Activated effector memory CD4-positive, alpha-beta T cell treated with Interleukin-2 at 50 U/mL for 16 hours (primary cell): ENCODE measurements around the gene ANKLE2.
A peak's percentile ranks its signal among the peaks of the same experiment; 100 is the strongest.
"Not testable (repeated sequence)": the region's sequence is repeated elsewhere in the genome, so short reads cannot be mapped to it uniquely, and the experiment has no call there.

Source experiments
- DNase-seq: peaks from one replicate; pipeline ENCODE4 v3.0.0-alpha.2; 2020

The ANKLE2 gene

GRCh38 chr12:132718644-132719043, 43.0 kb downstream of the ANKLE2 start:
- no peak for DNase-seq

GRCh38 chr12:132717531-132718387, 43.9 kb downstream of the ANKLE2 start:
- DNase-seq, result no peak

GRCh38 chr12:132717011-132717410, 44.6 kb downstream of the ANKLE2 start:
- DNase-seq, result no peak

GRCh38 chr12:132716356-132716755, 45.3 kb downstream of the ANKLE2 start:
- DNase-seq, result no peak

- no peak for DNase-seq
Observed at GRCh38 chr12:132715874-132716273, 45.8 kb downstream of the ANKLE2 start.

GRCh38 chr12:132713123-132713522, 48.5 kb downstream of the ANKLE2 start:
- no peak for DNase-seq

GRCh38 chr12:132711080-132711843, 50.4 kb downstream of the ANKLE2 start:
- DNase-seq, result peak; percentile 11

- peak; percentile 92 for DNase-seq
Observed at GRCh38 chr12:132710405-132711079, 51.1 kb downstream of the ANKLE2 start, which contains the start of gene PGAM5. PGAM5 (plus strand) TSS chr12:132710842; CDS start chr12:132710877, 35 bp downstream.

GRCh38 chr12:132710043-132710404, 51.6 kb downstream of the ANKLE2 start:
- peak; percentile 5 for DNase-seq

GRCh38 chr12:132708150-132708549, 53.5 kb downstream of the ANKLE2 start:
- DNase-seq, result no peak

GRCh38 chr12:132707241-132707640, 54.4 kb downstream of the ANKLE2 start:
- DNase-seq, result no peak

- no peak for DNase-seq
Observed at GRCh38 chr12:132703641-132704040, 58.0 kb downstream of the ANKLE2 start.

- DNase-seq, result no peak
Observed at GRCh38 chr12:132702640-132703039, 59.0 kb downstream of the ANKLE2 start.

- no peak for DNase-seq
Observed at GRCh38 chr12:132700212-132700822, 61.3 kb downstream of the ANKLE2 start.

GRCh38 chr12:132698341-132698740, 63.3 kb downstream of the ANKLE2 start:
- no peak for DNase-seq

GRCh38 chr12:132695431-132695830, 66.2 kb downstream of the ANKLE2 start:
- no peak for DNase-seq

- DNase-seq, result not testable (repeated sequence)
Observed at GRCh38 chr12:132694888-132695287, 66.7 kb downstream of the ANKLE2 start.

- not testable (repeated sequence) for DNase-seq
Observed at GRCh38 chr12:132692030-132692429, 69.6 kb downstream of the ANKLE2 start.

GRCh38 chr12:132690112-132690511, 71.5 kb downstream of the ANKLE2 start:
- DNase-seq, result no peak

- DNase-seq, result no peak
Observed at GRCh38 chr12:132689227-132689626, 72.4 kb downstream of the ANKLE2 start.

GRCh38 chr12:132687211-132688164, 74.1 kb downstream of the ANKLE2 start, which contains the start of the genes POLE and PXMP2:
POLE (minus strand) TSS chr12:132687342; CDS start chr12:132687315, 27 bp downstream.
PXMP2 (plus strand) TSS chr12:132687587; CDS start chr12:132687671, 84 bp downstream.
- DNase-seq, result peak; percentile 93
